GM12878 (cell line): Measurements from ENCODE around the gene ANAPC2. TPM values are rescaled to one million over a fixed set of nuclear protein-coding genes. Genes with fewer than 3 reads are reported as not detected.

ENCODE experiments used
- ATAC-seq: fragments of 200-7000 bp; cut with Tn5 transposase; 3 replicates; pipeline ENCODE4 v1.9.1; 2020; ENCODE audit warnings: mild to moderate bottlenecking, moderate library complexity
- BruUV-seq: library from RNA; stranded (reverse); fragments of 400-500 nt; replicated peaks from 2 replicates; lab custom pipeline; 2021; lab: Mats Ljungman, UMichigan
- CTCF ChIA-PET: fragments of 300-600 bp; sonication (Branson Sonifier 250); formaldehyde crosslinking; extraction: SDS; loops from one replicate; lab custom pipeline; 2021; ENCODE audit warnings: inconsistent platforms; lab: Yijun Ruan, JAX
- POLR2A ChIA-PET: fragments of 350-600 bp; formaldehyde crosslinking; extraction: SDS; loops from one replicate; lab custom pipeline; 2021; ENCODE audit warnings: inconsistent platforms; lab: Charles Lee
- RAD21 ChIA-PET: fragments of 300-600 bp; sonication (Branson Sonifier 250); formaldehyde crosslinking; loops from one replicate; lab custom pipeline; 2023; ENCODE audit warnings: antibody characterized with exemption; ENCODE audit not compliant: unreplicated experiment; lab: Charles Lee
- SMC1A ChIA-PET: fragments of 300-600 bp; sonication (Branson Sonifier 250); formaldehyde crosslinking; loops from one replicate; lab custom pipeline; 2023; ENCODE audit not compliant: unreplicated experiment, uncharacterized antibody; lab: Charles Lee
- DNase-seq: peaks from one replicate; pipeline ENCODE4 v3.0.0-alpha.2; 2011; ENCODE audit warnings: low read depth, low spot score
- FAIRE-seq: peaks from 3 replicates; lab custom pipeline; 2011; peaks lifted over from hg19 to GRCh38; lab: Jason Lieb, UNC
- H2AFZ ChIP-seq: 2 replicates; pipeline ENCODE4 v1.6.0; 2011; ENCODE audit warnings: low read depth, low read length, control low read depth; ENCODE audit not compliant: control insufficient read depth
- H3K27ac ChIP-seq: 2 replicates; pipeline ENCODE4 v1.5.1; 2011; ENCODE audit warnings: control low read depth; ENCODE audit not compliant: control insufficient read depth, insufficient read depth
- H3K27me3 ChIP-seq, 2 experiments: replicated peaks in 1 of 2; 2 replicates each; pipeline versions ENCODE4 v1.6.0 to v1.6.1; 2011; ENCODE audit warnings: low read length in 1 of 2; ENCODE audit not compliant: control insufficient read depth in 2 of 2, insufficient read depth in 2 of 2
- H3K36me3 ChIP-seq, 2 experiments: 2 replicates each; pipeline ENCODE4 v1.5.1; 2011; ENCODE audit warnings: low read length in 1 of 2; ENCODE audit not compliant: control insufficient read depth in 2 of 2, insufficient read depth in 2 of 2
- H3K4me1 ChIP-seq: 2 replicates; pipeline ENCODE4 v1.6.1; 2011; ENCODE audit warnings: mild to moderate bottlenecking, low read length, moderate library complexity, mixed read lengths; ENCODE audit not compliant: control insufficient read depth, insufficient read depth
- H3K4me2 ChIP-seq: 2 replicates; pipeline ENCODE4 v1.6.0; 2011; ENCODE audit warnings: control low read depth; ENCODE audit not compliant: control insufficient read depth, insufficient read depth
- H3K4me3 ChIP-seq: fragments of 200-600 bp; sonication (generic); 2 replicates; pipeline ENCODE4 v1.5.1; 2016
- H3K79me2 ChIP-seq: 2 replicates; pipeline ENCODE4 v1.6.0; 2011; ENCODE audit warnings: low read length; ENCODE audit not compliant: control insufficient read depth, insufficient read depth
- H3K9ac ChIP-seq: 2 replicates; pipeline ENCODE4 v1.8.0; 2011; ENCODE audit warnings: low read length, control low read depth, mixed read lengths; ENCODE audit not compliant: control insufficient read depth, insufficient read depth
- H3K9me3 ChIP-seq: replicated peaks from 3 replicates; pipeline ENCODE4 v1.5.1; 2011; ENCODE audit warnings: mild to moderate bottlenecking, low read length; ENCODE audit not compliant: control insufficient read depth, insufficient read depth
- H4K20me1 ChIP-seq: 2 replicates; pipeline ENCODE4 v1.6.0; 2011; ENCODE audit not compliant: control insufficient read depth, insufficient read depth
- ATF2 ChIP-seq: IDR thresholded peaks from 2 replicates; pipeline ENCODE4 v1.6.1; 2012; ENCODE audit warnings: low read length, inconsistent platforms
- CHD4 ChIP-seq: fragments of 200-600 bp; sonication (generic); IDR thresholded peaks from 2 replicates; pipeline ENCODE4 v1.6.1; 2016; ENCODE audit warnings: mild to moderate bottlenecking
- EGR1 ChIP-seq, 2 experiments: IDR thresholded peaks; 1 replicate in 1 of 2; 2 replicates in 1 of 2; pipeline ENCODE4 v1.6.1; 2011 to 2012; ENCODE audit warnings: low read depth in 2 of 2, low read length in 2 of 2, borderline replicate concordance in 1 of 2, mild to moderate bottlenecking in 1 of 2, moderate library complexity in 1 of 2
- HDGF ChIP-seq: fragments of 450-650 bp; IDR thresholded peaks from 2 replicates; pipeline ENCODE4 v1.6.1; 2016; ENCODE audit warnings: antibody characterized with exemption
- IKZF1 ChIP-seq: fragments of 450-650 bp; conservative IDR thresholded peaks from 2 replicates; pipeline ENCODE4 v1.6.1; 2017; ENCODE audit warnings: antibody characterized with exemption, mild to moderate bottlenecking
- LARP7 ChIP-seq: fragments of 450-650 bp; IDR thresholded peaks from 2 replicates; pipeline ENCODE4 v1.6.1; 2017; ENCODE audit warnings: mild to moderate bottlenecking
- MEF2B ChIP-seq: fragments of 450-650 bp; IDR thresholded peaks from 2 replicates; pipeline ENCODE4 v1.6.1; 2018; ENCODE audit warnings: mild to moderate bottlenecking, moderate library complexity; ENCODE audit not compliant: partially characterized antibody, poor library complexity, severe bottlenecking
- NKRF ChIP-seq: fragments of 450-650 bp; conservative IDR thresholded peaks from 2 replicates; pipeline ENCODE4 v1.6.1; 2017; ENCODE audit warnings: mild to moderate bottlenecking, moderate library complexity
- RAD51 ChIP-seq: fragments of 450-650 bp; IDR thresholded peaks from 2 replicates; pipeline ENCODE4 v1.6.1; 2016; ENCODE audit warnings: moderate library complexity, mild to moderate bottlenecking, inconsistent platforms
- SMARCA5 ChIP-seq: fragments of 450-650 bp; IDR thresholded peaks from 2 replicates; pipeline ENCODE4 v1.6.1; 2017; ENCODE audit warnings: mild to moderate bottlenecking
- TCF7 ChIP-seq: IDR thresholded peaks from 2 replicates; pipeline ENCODE4 v1.6.1; 2014; ENCODE audit warnings: antibody characterized with exemption, borderline replicate concordance
- USF2 ChIP-seq: IDR thresholded peaks from 2 replicates; pipeline ENCODE4 v1.6.1; 2011; ENCODE audit warnings: low read depth, low read length, improper control_type of control experiment, borderline replicate concordance
- YY1 ChIP-seq: IDR thresholded peaks from 2 replicates; pipeline ENCODE4 v1.6.1; 2011; ENCODE audit warnings: low read depth, mild to moderate bottlenecking, low read length
- WGBS: methylation state at CpG from one replicate; pipeline ENCODE4 v1.1.6; 2016; ENCODE audit warnings: low lambda C conversion rate; ENCODE audit not compliant: insufficient replicate concordance, insufficient coverage; ENCODE audit errors: missing lambda C conversion rate; 5-methylcytosine and 5-hydroxymethylcytosine counted together
- in situ Hi-C: fragments of 300-500 bp; cut with MboI; formaldehyde crosslinking; loops from 9 replicates; pipeline ENCODE4 v1.14.3; 2018; ENCODE audit warnings: mixed read lengths
- intact Hi-C: fragments of 100-400 bp; cut with micrococcal nuclease; formaldehyde crosslinking; loops from one replicate; pipeline ENCODE4 v1.14.2; 2022; ENCODE audit not compliant: unreplicated experiment
- polyA plus RNA-seq, 11 experiments: library from polyadenylated mRNA; depleted of rRNA in 4 of 11; unstranded in 6 of 11; stranded (reverse) in 5 of 11; fragments of >200 nt; fragmentation: Nextera tagmentation in 4 of 11; fragmentation: Illumina TruSeq in 1 of 11; extraction: Ambion mirVana in 4 of 11; extraction: Trizol in 1 of 11; gene quantifications; 1 replicate in 1 of 11; 2 replicates in 10 of 11; pipeline versions ENCODE4 v1.2.1 to v1.2.3, GENCODE V29; 2011 to 2016; ENCODE audit warnings: inconsistent platforms in 2 of 11, missing spikeins in 2 of 11, low read depth in 1 of 11
- total RNA-seq, 4 experiments: library from RNA; depleted of rRNA in 3 of 4; stranded (reverse); fragments of >200 nt in 3 of 4; fragmentation: Illumina TruSeq in 1 of 4; extraction: Trizol in 1 of 4; gene quantifications; 2 replicates each; pipeline versions ENCODE4 v1.2.1 to v1.2.3, GENCODE V29; 2013 to 2021

The ANAPC2 gene
- total and polyA plus RNA-seq, 10 of the 15 experiments (the other 5 are each of a cell fraction or from before 2014, with no cell fraction given): 0.03 to 65.2 (median 20.5) TPM

- Histone ChIP-seq H2AFZ (peak within 1 kb of the TSS; percentile 45), H3K27me3 (no peaks in the 10 kb centered on the region), H3K9ac (peak within 1 kb of the TSS; percentile 35; the same call in 1 of the 2 replicates), H3K4me3 (peak within 1 kb of the TSS; percentile 73), H3K9me3 (no peaks in the 10 kb centered on the region), H3K36me3 (peaks cover 0 to 2% of the 10 kb centered on the region in 2 experiments; a peak in 1 of 4 replicates), H3K79me2 (no peaks in the 10 kb centered on the region), H4K20me1 (no peaks in the 10 kb centered on the region), H3K4me2 (peak within 1 kb of the TSS; percentile 98), H3K4me1 (peaks cover 16% of the 10 kb centered on the region), H3K27ac (no peak within 1 kb of the TSS)
- ChIA-PET POLR2A (interaction anchor here (0.6 to 5.5 kb wide), 26 partner anchors 12 to 406 kb away, joined by 3 to 68 read pairs (median 6); partner anchors contain the start of genes ANAPC2, EXD3, LCN12 and LRRC26), SMC1A (interaction anchor here (0.9 to 3.3 kb wide), 5 partner anchors 14 to 72 kb away, joined by 3 to 18 read pairs (median 4); partner anchors contain the start of genes TPRN and TUBB4B), CTCF (interaction anchor here (0.8 to 6.4 kb wide), 16 partner anchors 13 to 436 kb away, joined by 3 to 52 read pairs (median 6); partner anchors contain the start of genes ANAPC2, NDOR1, SAPCD2 and SSNA1), RAD21 (interaction anchor here (0.5 to 3.5 kb wide), 16 partner anchors 10 to 522 kb away, joined by 3 to 34 read pairs (median 7); partner anchors contain the start of genes ANAPC2, NDOR1, NPDC1 and SSNA1)
- ATAC-seq: peak; percentile 22
- DNase-seq: no peak
- TF ChIP-seq NKRF (0 out of 2 replicates have a peak, but pooled peaks have one; percentile 44), YY1 (no peak), SMARCA5 (0 out of 2 replicates have a peak, but pooled peaks have one; percentile 45), RAD51 (no peak), USF2 (no peak), IKZF1 (peak; percentile 32; the same call in 1 of the 2 replicates), ATF2 (no peak), TCF7 (no peak), MEF2B (peak; percentile 29), EGR1 (IDR thresholded peaks at IDR 0.05; ENCODE audit: borderline replicate concordance in 1 of 2, low read depth in 2 of 2, low read length in 2 of 2) (0 out of 3 replicates have a peak, but pooled peaks of 1 of the 2 experiments have one; percentile 34), HDGF (peak; percentile 47; the same call in 1 of the 2 replicates), CHD4 (no peak), LARP7 (peak; percentile 64; the same call in 1 of the 2 replicates)
- WGBS: 13% methylated on average over 56 of the region's 88 CpGs
- in situ Hi-C loops (no loop called here), intact Hi-C loops (loop anchor here (2.0 to 10.0 kb wide), 3 partner anchors 22 to 178 kb away; partner anchors contain the start of genes ANAPC2, NPDC1, SSNA1 and TPRN)
- no peak for FAIRE-seq
- BruUV-seq: no TSS peak
Observed at GRCh38 chr9:137222190-137223077, 34.1 kb upstream of the ANAPC2 start, which contains the start of gene RNF208. Gene RNF208 (minus strand): TSS chr9:137222240. CDS start chr9:137221212, 1,028 bp downstream.
